DMS153 treated with DMSO at 0.1 percent for 48 hours (cell line): ENCODE data around the gene SEC11A.
"Not testable (repeated sequence)": the region's sequence is repeated elsewhere in the genome, so short reads cannot be mapped to it uniquely, and the experiment has no call there.

Experiments
- DNase-seq: peaks from one replicate; lab custom pipeline; 2025; ENCODE audit not compliant: unreplicated experiment; lab: John Stamatoyannopoulos, UW

SEC11A gene

GRCh38 chr15:84740691-84741090, 24.8 kb upstream of the SEC11A start:
- no peak for DNase-seq

GRCh38 chr15:84737005-84737404, 21.1 kb upstream of the SEC11A start:
- no peak for DNase-seq

- no peak for DNase-seq
These were observed 20.4 kb upstream of the SEC11A start for GRCh38 chr15:84736375-84736774.

- not testable (repeated sequence) for DNase-seq
These were observed 19.6 kb upstream of the SEC11A start for GRCh38 chr15:84735480-84736061.

- no peak for DNase-seq
These were observed 19.0 kb upstream of the SEC11A start for GRCh38 chr15:84734794-84735479.

- DNase-seq = no peak
These were observed 15.8 kb upstream of the SEC11A start for GRCh38 chr15:84731774-84732173.

GRCh38 chr15:84727429-84727828, 11.5 kb upstream of the SEC11A start:
- DNase-seq = no peak

- DNase-seq = no peak
These were observed 9.1 kb upstream of the SEC11A start for GRCh38 chr15:84725001-84725491.

GRCh38 chr15:84722628-84723027, 6.7 kb upstream of the SEC11A start:
- DNase-seq = no peak

GRCh38 chr15:84721371-84721770, 5.4 kb upstream of the SEC11A start:
- DNase-seq = no peak

GRCh38 chr15:84715441-84716035, 401 bp downstream of the SEC11A start:
- no peak for DNase-seq

- no peak for DNase-seq
These were observed 1.1 kb downstream of the SEC11A start for GRCh38 chr15:84714821-84715220.

- DNase-seq = no peak
These were observed 1.6 kb downstream of the SEC11A start for GRCh38 chr15:84714372-84714771.

- DNase-seq = no peak
These were observed 12.1 kb downstream of the SEC11A start for GRCh38 chr15:84703808-84704207.

GRCh38 chr15:84702961-84703482, 12.9 kb downstream of the SEC11A start:
- no peak for DNase-seq

- DNase-seq = no peak
These were observed 16.3 kb downstream of the SEC11A start for GRCh38 chr15:84699538-84700191.

- DNase-seq = no peak
These were observed 18.5 kb downstream of the SEC11A start for GRCh38 chr15:84697236-84697990.

GRCh38 chr15:84696757-84697156, 19.2 kb downstream of the SEC11A start:
- DNase-seq = no peak

- no peak for DNase-seq
These were observed 25.6 kb downstream of the SEC11A start for GRCh38 chr15:84690342-84690741.

- DNase-seq = no peak
These were observed 26.1 kb downstream of the SEC11A start for GRCh38 chr15:84689858-84690257.

GRCh38 chr15:84686446-84686845, 29.5 kb downstream of the SEC11A start:
- DNase-seq = not testable (repeated sequence)
